HAP-1 (cell line): ENCODE data around the gene OTOG.

Experiments used
- DNase-seq, 2 experiments: peaks; one replicate each; pipeline ENCODE4 v3.0.0-alpha.2; 2016 to 2020; ENCODE audit warnings: low spot score in 2 of 2
- H3K27me3 ChIP-seq: fragments of 250-450 bp; sonication (Bioruptor Pico); 2 replicates; pipeline ENCODE4 v1.5.1; 2020; ENCODE audit warnings: low read depth, mild to moderate bottlenecking, moderate library complexity
- H3K36me3 ChIP-seq: fragments of 250-450 bp; sonication (Bioruptor Pico); replicated peaks from 2 replicates; pipeline ENCODE4 v1.5.1; 2020; ENCODE audit warnings: mild to moderate bottlenecking
- H3K4me1 ChIP-seq: fragments of 250-450 bp; sonication (Bioruptor Pico); 2 replicates; pipeline ENCODE4 v1.5.1; 2020; ENCODE audit warnings: mild to moderate bottlenecking
- H3K4me3 ChIP-seq: fragments of 250-450 bp; sonication (Bioruptor Pico); 2 replicates; pipeline ENCODE4 v1.5.1; 2020; ENCODE audit warnings: mild to moderate bottlenecking, moderate library complexity
- H3K9me3 ChIP-seq: fragments of 250-450 bp; sonication (Bioruptor Pico); 2 replicates; pipeline ENCODE4 v1.5.1; 2020; ENCODE audit warnings: mild to moderate bottlenecking, moderate library complexity
- in situ Hi-C: fragments of 300-500 bp; cut with MboI; formaldehyde crosslinking; loops from 3 replicates; pipeline ENCODE4 v1.14.3; 2020; ENCODE audit warnings: low sequenced_read_pairs, inconsistent platforms, mixed read lengths

The OTOG gene

DNA sequence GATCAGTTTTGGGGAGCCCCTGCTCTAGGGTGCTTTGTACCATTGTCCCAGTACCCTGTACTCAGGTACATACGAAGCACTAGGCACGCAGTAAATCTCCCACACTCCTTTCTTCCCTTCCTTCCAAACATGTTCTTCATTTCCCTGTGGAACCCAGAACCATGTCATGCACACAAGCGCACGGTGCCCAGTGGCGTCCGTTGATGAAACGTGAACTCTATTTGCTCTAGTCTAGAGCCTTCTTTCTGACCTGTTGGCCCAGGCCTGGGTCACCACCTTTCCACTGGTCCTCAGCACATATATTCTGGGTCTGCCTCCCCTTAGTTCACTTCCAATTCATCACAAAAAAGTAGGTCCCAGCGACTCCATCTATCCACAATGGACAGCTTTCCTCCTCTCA, 9.8 kb upstream of the OTOG start:
- in situ Hi-C loops, result no loop called here
- DNase-seq, result no peak

DNA sequence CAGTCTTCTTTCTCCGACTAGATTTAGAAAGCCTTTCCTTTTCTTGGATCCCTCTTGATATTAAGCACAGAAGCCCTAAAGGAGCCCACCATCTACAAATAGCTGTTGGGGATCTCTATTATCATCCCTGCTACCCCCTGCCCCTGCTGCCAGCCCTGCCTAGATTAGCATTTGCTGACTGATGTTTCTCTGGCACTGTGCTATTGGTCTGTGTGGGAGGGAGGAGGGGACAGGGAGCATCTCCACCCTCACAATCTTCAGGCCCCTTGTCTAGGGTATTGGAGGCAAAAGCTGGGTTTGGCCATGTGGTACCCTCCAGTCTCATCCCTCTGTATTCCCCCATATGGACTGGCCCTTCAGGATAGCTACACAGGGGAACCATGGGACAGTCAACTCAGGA, 9.0 kb upstream of the OTOG start:
- no peaks in the 10 kb centered on the region for H3K4me1 ChIP-seq
- H3K9me3 ChIP-seq, result no peaks in the 10 kb centered on the region
- in situ Hi-C loops, result no loop called here
- DNase-seq, result no peak
- H3K36me3 ChIP-seq, result no peaks in the 10 kb centered on the region
- H3K4me3 ChIP-seq, result no peak overlapping the region
- H3K27me3 ChIP-seq, result no peaks in the 10 kb centered on the region

More for the DNA sequence above, 9.8 kb upstream of the OTOG start:
- no peaks in the 10 kb centered on the region for H3K9me3 ChIP-seq
- no peaks in the 10 kb centered on the region for H3K36me3 ChIP-seq
- no peaks in the 10 kb centered on the region for H3K27me3 ChIP-seq
- H3K4me3 ChIP-seq, result no peak overlapping the region
- no peaks in the 10 kb centered on the region for H3K4me1 ChIP-seq

DNA sequence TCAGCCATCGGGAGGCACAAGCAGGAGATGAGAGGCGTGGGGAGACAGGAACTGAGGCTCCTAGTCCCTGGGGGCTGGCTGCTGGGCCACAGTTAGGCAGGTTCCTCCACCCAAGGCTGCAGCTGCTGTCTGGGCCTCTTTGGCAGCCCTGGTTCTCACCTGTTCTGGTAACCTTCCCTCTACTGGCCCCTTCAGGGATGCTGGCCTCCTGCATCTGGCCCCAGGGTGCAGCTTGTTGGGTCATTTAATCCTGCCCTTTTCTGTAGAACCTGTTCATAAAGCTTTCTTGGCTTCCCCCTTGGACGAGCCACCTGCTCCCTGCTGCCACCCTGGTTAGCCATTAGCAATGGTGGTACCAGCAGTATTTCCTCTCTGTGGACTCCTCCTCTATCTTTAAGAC, 8.3 kb upstream of the OTOG start:
- Histone ChIP-seq H3K4me3 (no peak overlapping the region), H3K27me3 (no peaks in the 10 kb centered on the region), H3K4me1 (no peaks in the 10 kb centered on the region), H3K9me3 (no peaks in the 10 kb centered on the region), H3K36me3 (no peaks in the 10 kb centered on the region)
- DNase-seq, result no peak
- in situ Hi-C loops, result no loop called here

DNA sequence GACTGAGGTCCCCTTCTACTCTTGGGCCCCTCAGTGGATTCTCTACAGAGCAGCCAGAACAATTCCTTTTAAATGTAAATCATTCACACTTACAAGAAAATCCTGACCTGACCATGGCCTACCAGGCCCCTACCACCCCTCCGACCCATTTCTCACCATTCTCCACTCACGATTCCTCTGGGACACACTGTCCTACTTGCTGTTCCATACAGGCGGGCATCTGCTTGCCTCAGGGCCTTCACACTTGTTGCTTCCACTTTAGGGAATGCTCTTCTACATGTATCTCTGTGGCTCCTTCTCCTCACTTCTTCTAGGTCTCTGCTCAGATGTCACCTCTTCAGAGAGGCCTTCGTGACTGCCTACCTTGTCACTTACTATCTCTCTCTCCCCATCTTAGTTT, 6.3 kb upstream of the OTOG start:
- Histone ChIP-seq H3K4me1 (no peaks in the 10 kb centered on the region), H3K4me3 (no peak overlapping the region), H3K27me3 (no peaks in the 10 kb centered on the region), H3K36me3 (no peaks in the 10 kb centered on the region), H3K9me3 (no peaks in the 10 kb centered on the region)
- DNase-seq, result no peak
- in situ Hi-C loops, result no loop called here

DNA sequence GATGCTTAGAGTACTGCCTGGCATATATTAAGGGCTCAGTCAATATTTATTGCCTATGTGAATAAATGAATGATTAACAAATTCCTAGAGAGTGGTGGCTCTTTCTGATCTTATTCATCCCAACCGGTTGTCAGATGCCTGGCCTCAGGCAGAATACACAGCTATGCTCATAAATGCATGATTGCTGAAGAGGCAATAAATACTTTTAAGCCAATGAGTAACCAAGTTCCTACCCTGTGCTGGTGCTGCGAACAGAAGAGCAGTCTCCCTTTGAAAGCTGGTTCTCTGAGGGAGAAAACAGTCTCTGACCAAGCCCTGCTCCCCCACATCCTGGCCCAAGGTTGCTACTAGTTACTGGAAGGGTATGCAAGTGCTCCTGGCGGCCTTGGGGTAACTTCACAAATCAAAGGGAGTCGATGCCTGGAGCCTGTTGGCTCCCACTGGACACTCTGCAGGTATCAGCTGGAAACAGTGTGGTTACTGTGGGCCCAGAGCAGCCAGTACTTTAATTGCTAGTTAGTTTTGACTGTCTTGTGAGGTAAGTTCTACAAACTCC, 5.7 kb upstream of the OTOG start:
- in situ Hi-C loops, result no loop called here

DNA sequence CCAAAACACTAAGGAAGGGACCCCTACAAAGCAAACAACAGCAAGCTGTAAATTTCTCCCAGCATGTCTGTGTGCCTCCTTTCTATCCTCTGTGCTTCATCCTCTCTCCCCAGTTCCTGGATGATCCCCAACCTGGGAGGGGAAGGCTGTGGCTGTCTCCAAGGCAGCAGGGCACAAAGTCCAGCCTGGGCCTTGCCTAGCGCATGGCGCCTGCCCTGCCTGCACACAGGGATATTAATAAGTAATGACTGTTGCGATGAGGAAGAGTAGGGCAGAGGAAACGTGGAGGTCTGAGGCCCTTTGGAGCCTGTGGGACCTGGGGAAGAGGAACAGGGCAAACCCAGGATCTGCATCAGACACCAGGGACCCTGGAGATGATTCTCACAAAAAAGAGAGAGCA, 4.8 kb upstream of the OTOG start:
- no peaks in the 10 kb centered on the region for H3K4me1 ChIP-seq
- no peak overlapping the region for H3K4me3 ChIP-seq
- H3K9me3 ChIP-seq, result no peaks in the 10 kb centered on the region
- DNase-seq, result no peak
- H3K27me3 ChIP-seq, result no peaks in the 10 kb centered on the region
- no peaks in the 10 kb centered on the region for H3K36me3 ChIP-seq
- in situ Hi-C loops, result no loop called here

More for the DNA sequence above, 5.7 kb upstream of the OTOG start:
- Histone ChIP-seq H3K27me3 (no peaks in the 10 kb centered on the region), H3K9me3 (no peaks in the 10 kb centered on the region), H3K4me1 (no peaks in the 10 kb centered on the region), H3K4me3 (no peak overlapping the region), H3K36me3 (no peaks in the 10 kb centered on the region)
- DNase-seq, result no peak

DNA sequence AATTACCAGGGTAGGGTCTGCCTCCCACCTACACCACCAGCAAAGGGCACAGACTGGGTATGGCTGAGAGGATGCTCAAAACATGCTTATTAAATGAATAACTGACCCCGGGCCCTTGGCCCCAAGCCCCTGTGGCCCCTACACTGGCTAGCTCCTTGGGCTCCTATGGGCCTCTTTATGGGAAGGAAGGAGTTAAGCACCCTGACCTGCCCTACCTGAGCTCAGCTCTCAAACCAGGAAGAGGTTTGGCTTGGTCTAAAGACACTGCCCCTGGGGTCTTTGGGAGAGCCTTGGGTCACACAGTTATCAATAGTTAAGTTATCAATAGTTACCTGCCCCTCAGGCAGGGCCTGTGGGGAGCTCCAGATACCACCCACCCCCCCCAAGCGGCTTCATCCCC, 4.0 kb upstream of the OTOG start:
- Histone ChIP-seq H3K36me3 (no peaks in the 10 kb centered on the region), H3K9me3 (no peaks in the 10 kb centered on the region), H3K27me3 (no peaks in the 10 kb centered on the region), H3K4me3 (no peak overlapping the region), H3K4me1 (no peaks in the 10 kb centered on the region)
- in situ Hi-C loops, result no loop called here
- DNase-seq, result no peak

DNA sequence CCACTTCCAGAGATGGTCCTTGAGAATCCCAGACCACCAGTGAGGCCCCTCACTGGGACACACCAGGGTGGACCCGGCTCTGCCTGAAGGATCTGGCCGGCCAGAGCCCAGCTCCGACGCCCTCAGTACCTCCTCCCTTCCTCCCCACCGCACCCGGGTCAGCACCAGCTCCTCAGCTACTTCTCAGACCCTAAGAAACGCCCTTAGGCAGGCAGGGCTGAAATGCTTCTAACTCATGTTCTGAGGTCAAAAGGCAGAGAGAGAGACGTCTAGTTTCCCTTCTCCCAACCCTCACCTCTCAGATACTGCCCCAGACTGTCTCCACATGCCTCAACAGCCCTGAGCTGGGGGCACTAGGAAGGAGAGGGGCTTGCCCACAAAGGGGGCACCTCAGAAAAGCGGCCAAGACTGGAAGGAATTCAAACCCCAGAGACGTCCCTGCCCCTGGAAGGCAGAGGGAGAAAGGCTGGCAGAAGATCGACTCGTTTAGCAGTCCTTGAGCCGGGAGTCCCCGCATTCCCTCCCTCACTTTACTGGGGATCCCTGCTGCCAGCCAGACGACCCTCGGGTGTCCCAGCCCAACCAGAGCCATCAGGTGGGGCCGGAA, 3.4 kb upstream of the OTOG start:
- H3K27me3 ChIP-seq, result no peaks in the 10 kb centered on the region
- no peaks in the 10 kb centered on the region for H3K36me3 ChIP-seq
- H3K4me1 ChIP-seq, result no peaks in the 10 kb centered on the region
- DNase-seq, result no peak
- no peaks in the 10 kb centered on the region for H3K9me3 ChIP-seq
- in situ Hi-C loops, result no loop called here
- H3K4me3 ChIP-seq, result peak overlapping the region; percentile 17

DNA sequence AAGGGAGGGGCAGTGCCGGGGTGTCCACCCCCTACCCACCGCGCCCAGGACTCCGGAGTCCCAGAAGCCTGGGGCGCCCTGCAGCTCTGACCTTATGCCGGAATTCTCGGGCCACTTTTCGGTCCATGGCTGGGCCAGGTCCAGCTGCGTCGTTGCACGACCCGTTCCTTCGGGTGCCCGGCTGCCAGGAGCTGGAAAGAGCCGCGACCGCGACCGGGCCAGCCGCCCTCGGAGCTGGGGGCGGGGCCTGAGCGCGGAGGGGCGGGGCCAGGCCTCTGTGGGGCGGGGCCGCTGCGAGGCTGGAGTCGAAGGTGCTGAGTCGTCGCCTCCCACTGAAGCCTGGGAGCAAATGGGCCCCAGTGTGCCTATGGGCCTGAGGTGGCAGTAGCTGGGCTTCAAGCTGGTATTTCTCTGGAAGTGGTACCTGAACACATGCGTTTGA, 2.9 kb upstream of the OTOG start, which contains the start of gene USH1C:
Gene USH1C (minus strand): TSS at position 236 of the 442 bp plus-strand sequence. CDS start 109 bp downstream, at position 127.
- in situ Hi-C loops, result no loop called here
- Histone ChIP-seq H3K4me3 (peak within 1 kb of the TSS; percentile 17), H3K9me3 (no peaks in the 10 kb centered on the region), H3K27me3 (no peaks in the 10 kb centered on the region), H3K36me3 (no peaks in the 10 kb centered on the region), H3K4me1 (no peaks in the 10 kb centered on the region)
- peak in 1 of 2 experiments; percentile 57 for DNase-seq

DNA sequence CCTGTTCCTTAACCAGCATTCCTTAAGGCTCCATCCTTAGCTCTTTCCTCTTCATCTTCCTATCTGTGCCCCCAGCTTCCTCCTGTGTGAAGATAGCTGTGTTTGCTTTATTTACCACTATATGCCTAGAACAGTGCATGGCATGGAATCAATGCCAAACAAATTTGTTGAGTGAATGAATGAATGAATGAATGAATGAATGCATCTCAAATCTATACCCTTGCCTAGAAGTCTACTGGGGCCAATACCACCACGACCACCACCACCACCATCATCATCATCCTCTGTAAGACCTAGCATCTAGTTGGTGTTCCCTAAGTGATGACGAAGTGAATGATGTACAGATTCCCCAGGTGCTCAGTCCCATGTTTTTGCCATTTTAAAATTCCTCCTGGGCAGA, 819 bp upstream of the OTOG start:
- no peak overlapping the region for H3K4me3 ChIP-seq
- H3K36me3 ChIP-seq, result no peaks in the 10 kb centered on the region
- no peak for DNase-seq
- in situ Hi-C loops, result no loop called here
- no peaks in the 10 kb centered on the region for H3K4me1 ChIP-seq
- H3K27me3 ChIP-seq, result no peaks in the 10 kb centered on the region
- H3K9me3 ChIP-seq, result no peaks in the 10 kb centered on the region

DNA sequence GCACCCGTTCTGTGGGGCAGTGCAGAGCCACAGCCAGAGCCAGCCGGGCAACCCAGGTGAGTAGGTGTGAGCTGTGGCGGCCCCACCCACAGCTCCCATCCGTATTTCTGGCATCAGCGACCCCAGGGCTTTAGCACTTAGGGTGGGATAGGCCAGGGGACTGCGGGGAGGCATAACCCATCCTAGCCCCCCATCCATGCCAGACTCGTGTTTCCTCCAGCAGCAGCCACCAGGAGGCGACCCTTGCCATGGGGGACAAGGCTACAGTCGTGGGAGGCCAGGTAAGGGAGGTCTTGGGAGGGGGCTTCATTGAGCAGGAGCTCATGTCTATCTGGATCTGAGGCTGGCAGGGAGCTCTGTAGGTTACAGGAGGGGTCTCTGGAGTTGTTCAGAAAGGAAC, 873 bp downstream of the OTOG start:
- no peak for DNase-seq
- Histone ChIP-seq H3K4me1 (no peaks in the 10 kb centered on the region), H3K4me3 (no peak overlapping the region), H3K27me3 (no peaks in the 10 kb centered on the region), H3K36me3 (no peaks in the 10 kb centered on the region), H3K9me3 (no peaks in the 10 kb centered on the region)
- in situ Hi-C loops, result no loop called here

DNA sequence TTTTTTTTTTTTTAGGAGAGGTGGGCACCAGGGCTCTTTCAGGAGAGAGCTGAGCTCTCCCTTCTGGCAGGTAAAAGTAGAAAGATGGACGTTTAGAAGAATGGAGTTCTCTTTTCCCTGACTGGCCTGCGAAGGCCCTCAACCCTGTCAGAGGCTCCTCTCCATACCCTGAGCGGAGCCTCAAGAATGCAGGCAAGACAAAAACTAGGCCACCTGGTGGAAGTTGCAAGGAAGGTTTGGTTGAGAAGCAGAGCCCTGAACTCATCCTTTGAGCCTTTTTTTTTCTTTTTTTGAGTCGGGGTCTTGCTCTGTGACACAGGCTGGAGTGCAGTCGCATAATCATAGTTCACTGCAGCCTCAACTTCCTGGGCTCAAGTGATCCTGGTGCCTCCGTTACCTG, 1.4 kb downstream of the OTOG start:
- H3K9me3 ChIP-seq, result no peaks in the 10 kb centered on the region
- DNase-seq, result no peak
- H3K4me3 ChIP-seq, result no peak overlapping the region
- no peaks in the 10 kb centered on the region for H3K27me3 ChIP-seq
- no peaks in the 10 kb centered on the region for H3K36me3 ChIP-seq
- H3K4me1 ChIP-seq, result no peaks in the 10 kb centered on the region
- in situ Hi-C loops, result no loop called here

DNA sequence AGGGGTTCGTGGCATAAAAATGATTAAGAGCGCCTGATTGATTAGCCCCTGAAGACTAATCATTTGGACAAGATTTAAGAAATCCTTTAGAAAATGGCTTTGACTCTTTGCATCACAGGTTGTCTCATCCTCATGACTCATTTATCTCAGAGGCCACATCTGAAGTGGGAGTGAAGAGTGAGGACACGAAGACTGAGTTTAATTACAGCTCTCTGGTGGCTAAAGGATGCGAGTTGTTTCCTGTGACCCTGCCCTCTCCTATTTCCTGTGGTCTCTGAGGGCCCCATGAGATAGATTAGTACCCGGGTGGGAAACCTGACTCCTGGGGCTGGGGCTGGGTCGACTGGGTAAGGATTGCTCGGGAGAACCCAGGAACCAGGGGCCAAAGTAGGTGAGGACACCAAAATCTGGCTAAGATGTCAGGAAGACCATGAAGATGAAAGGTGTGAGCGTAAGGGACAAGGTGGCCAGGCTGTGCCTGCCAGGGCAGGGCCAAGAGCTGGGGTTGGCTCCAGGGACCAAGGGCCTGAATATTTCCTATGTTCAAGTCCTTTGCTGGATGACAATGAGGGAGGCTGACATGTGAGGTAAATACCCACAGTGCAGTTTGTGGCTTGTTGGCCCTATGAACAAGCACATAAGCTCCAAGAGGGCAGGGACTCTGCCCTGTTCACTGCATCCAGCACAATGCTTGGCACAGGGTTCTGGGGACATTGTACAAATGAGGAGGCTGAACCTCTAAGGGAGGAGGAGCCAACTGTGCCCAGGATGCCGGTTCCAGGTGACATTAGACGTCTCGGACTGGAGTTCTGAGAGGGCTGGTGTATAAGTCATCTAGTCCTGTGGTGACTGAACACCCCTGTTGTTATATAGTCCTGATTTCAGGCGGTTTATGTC, 3.6 kb downstream of the OTOG start:
- H3K4me3 ChIP-seq, result no peak overlapping the region
- no peaks in the 10 kb centered on the region for H3K36me3 ChIP-seq
- no peaks in the 10 kb centered on the region for H3K27me3 ChIP-seq
- no peaks in the 10 kb centered on the region for H3K9me3 ChIP-seq
- in situ Hi-C loops, result no loop called here
- H3K4me1 ChIP-seq, result no peaks in the 10 kb centered on the region
- no peak for DNase-seq

DNA sequence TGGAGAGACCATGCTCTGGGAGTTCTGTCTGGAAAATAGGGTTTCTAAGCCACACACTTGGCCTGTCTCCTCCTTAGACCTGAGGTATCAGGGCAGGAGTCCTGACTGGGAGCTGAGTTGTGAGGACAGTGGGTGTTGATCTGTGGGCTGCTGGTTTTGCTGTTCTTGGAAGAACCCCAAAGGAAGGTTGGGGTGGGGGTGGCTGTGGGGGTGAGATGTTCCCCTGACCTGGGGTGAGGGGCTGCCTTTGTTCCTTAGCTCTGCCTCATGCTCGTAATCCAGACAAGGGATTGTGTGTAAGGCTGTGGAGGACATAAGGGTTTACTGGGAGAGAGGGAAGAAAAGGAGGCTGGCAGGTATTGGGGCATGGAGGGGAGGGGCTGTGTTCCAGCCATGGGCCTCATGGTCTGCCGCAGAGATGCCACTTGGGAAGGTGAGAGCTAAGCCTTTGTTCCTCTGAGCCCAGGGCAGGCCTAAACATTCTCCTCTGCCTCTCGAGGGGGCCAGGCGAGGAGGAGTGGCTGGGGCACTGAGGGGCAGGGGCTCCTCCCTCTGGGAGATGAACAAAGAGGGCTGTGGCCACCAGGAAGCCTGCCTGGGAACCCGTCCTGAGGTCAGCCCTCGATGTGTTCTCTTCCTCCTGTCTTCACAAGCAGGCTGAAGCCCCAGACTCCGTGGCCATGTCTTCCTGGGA, 4.4 kb downstream of the OTOG start:
- Histone ChIP-seq H3K4me1 (no peaks in the 10 kb centered on the region), H3K9me3 (no peaks in the 10 kb centered on the region), H3K27me3 (no peaks in the 10 kb centered on the region), H3K4me3 (no peak overlapping the region), H3K36me3 (no peaks in the 10 kb centered on the region)
- no peak for DNase-seq
- in situ Hi-C loops, result no loop called here
